Endothelial cell of umbilical vein (primary cell): ENCODE results near the gene ZNF543. TPM values are rescaled to one million over a fixed set of nuclear protein-coding genes. Genes with fewer than 3 reads are reported as not detected.

Source experiments
- BruUV-seq: library from RNA; stranded (reverse); fragments of 400-500 nt; replicated peaks from 2 replicates; lab custom pipeline; 2021; lab: Mats Ljungman, UMichigan
- CTCF ChIA-PET: fragments of 300-600, 350-600 bp; sonication (Branson Sonifier 250); formaldehyde crosslinking; loops from one replicate; lab custom pipeline; 2021; ENCODE audit warnings: antibody characterized with exemption, inconsistent platforms; lab: Charles Lee
- POLR2A ChIA-PET: fragments of 300-600, 350-600 bp; sonication (Branson Sonifier 250); formaldehyde crosslinking; loops from one replicate; lab custom pipeline; 2021; ENCODE audit warnings: antibody characterized with exemption, inconsistent platforms; lab: Charles Lee
- DNase-seq: peaks from one replicate; pipeline ENCODE4 v3.0.0-alpha.2; 2011; ENCODE audit warnings: low read depth, low spot score
- FAIRE-seq: peaks from 2 replicates; lab custom pipeline; 2011; peaks lifted over from hg19 to GRCh38; lab: Jason Lieb, UNC
- H2AFZ ChIP-seq: 2 replicates; pipeline ENCODE4 v1.6.0; 2012; ENCODE audit warnings: low read depth, low read length, control low read depth, inconsistent platforms
- H3K27ac ChIP-seq: 2 replicates; pipeline ENCODE4 v1.5.1; 2011; ENCODE audit warnings: low read depth, mild to moderate bottlenecking, control low read depth, low read length, moderate library complexity; ENCODE audit not compliant: insufficient read depth
- H3K27me3 ChIP-seq, 2 experiments: 2 replicates each; pipeline versions ENCODE4 v1.6.0 to v1.6.1; 2011; ENCODE audit warnings: low read length in 2 of 2, mixed read lengths in 1 of 2; ENCODE audit not compliant: control insufficient read depth in 2 of 2, insufficient read depth in 2 of 2
- H3K36me3 ChIP-seq, 2 experiments: 2 replicates in 1 of 2; 3 replicates in 1 of 2; pipeline ENCODE4 v1.5.1; 2011; ENCODE audit warnings: low read length in 2 of 2, mild to moderate bottlenecking in 1 of 2, moderate library complexity in 1 of 2; ENCODE audit not compliant: control insufficient read depth in 2 of 2, insufficient read depth in 2 of 2; ENCODE audit errors: extremely low read depth in 1 of 2
- H3K4me1 ChIP-seq: 3 replicates; pipeline ENCODE4 v1.5.1; 2011; ENCODE audit warnings: mild to moderate bottlenecking, low read length; ENCODE audit not compliant: control insufficient read depth, insufficient read depth; ENCODE audit errors: extremely low read depth
- H3K4me2 ChIP-seq: 2 replicates; pipeline ENCODE4 v1.6.1; 2011; ENCODE audit warnings: low read length, control low read depth, mixed read lengths; ENCODE audit not compliant: insufficient read depth
- H3K4me3 ChIP-seq, 3 experiments: fragments of 200-600 bp in 1 of 3; sonication (generic), shearing (Covaris generic) in 1 of 3; replicated peaks in 1 of 3; 2 replicates each; pipeline ENCODE4 v1.5.1; 2011 to 2016; ENCODE audit warnings: control low read depth in 3 of 3, low read length in 3 of 3, mild to moderate bottlenecking in 2 of 3, inconsistent platforms in 1 of 3, low read depth in 1 of 3, moderate library complexity in 1 of 3; ENCODE audit not compliant: insufficient read depth in 1 of 3
- H3K79me2 ChIP-seq: 2 replicates; pipeline ENCODE4 v1.6.0; 2012; ENCODE audit warnings: low read length, inconsistent platforms; ENCODE audit not compliant: control insufficient read depth, insufficient read depth
- H3K9ac ChIP-seq: replicated peaks from 2 replicates; pipeline ENCODE3; 2011; ENCODE audit warnings: low read length, control low read depth; ENCODE audit not compliant: insufficient read depth; ENCODE audit errors: extremely low read depth
- H3K9me1 ChIP-seq: replicated peaks from 3 replicates; pipeline ENCODE4 v1.6.0; 2011; ENCODE audit warnings: mild to moderate bottlenecking, low read length; ENCODE audit not compliant: control insufficient read depth, insufficient read depth; ENCODE audit errors: extremely low read depth
- H3K9me3 ChIP-seq: replicated peaks from 2 replicates; pipeline ENCODE4 v1.5.1; 2012; ENCODE audit warnings: low read length, inconsistent platforms; ENCODE audit not compliant: control insufficient read depth, insufficient read depth
- H4K20me1 ChIP-seq: replicated peaks from 2 replicates; pipeline ENCODE3; 2011; ENCODE audit warnings: mild to moderate bottlenecking, low read length; ENCODE audit not compliant: control insufficient read depth, insufficient read depth; ENCODE audit errors: extremely low read depth
- EZH2 ChIP-seq: IDR thresholded peaks from 2 replicates; pipeline ENCODE4 v1.6.1; 2012; ENCODE audit warnings: borderline replicate concordance, low read depth, mild to moderate bottlenecking, moderate library complexity, low read length, inconsistent platforms; ENCODE audit not compliant: severe bottlenecking
- FOS ChIP-seq: IDR thresholded peaks from 2 replicates; pipeline ENCODE4 v1.6.1; 2011; ENCODE audit warnings: mild to moderate bottlenecking, low read length, moderate library complexity, borderline replicate concordance; ENCODE audit not compliant: insufficient read depth
- GATA2 ChIP-seq: IDR thresholded peaks from 2 replicates; pipeline ENCODE4 v1.7.0; 2011; ENCODE audit warnings: low read depth, mild to moderate bottlenecking, moderate library complexity, mixed read lengths, low read length; ENCODE audit not compliant: insufficient read length, insufficient read depth
- JUN ChIP-seq: IDR thresholded peaks from 2 replicates; pipeline ENCODE4 v1.6.1; 2011; ENCODE audit warnings: borderline replicate concordance, low read depth; ENCODE audit not compliant: insufficient read length, insufficient read depth
- MYC ChIP-seq: IDR thresholded peaks from one replicate; pipeline ENCODE4 v1.6.1; 2011; ENCODE audit warnings: mild to moderate bottlenecking, low read depth, low read length
- POLR2A ChIP-seq: IDR thresholded peaks from 2 replicates; pipeline ENCODE4 v1.6.1; 2012; ENCODE audit warnings: low read depth, mild to moderate bottlenecking, control low read depth, low read length
- POLR2AphosphoS5 ChIP-seq: IDR thresholded peaks from 2 replicates; pipeline ENCODE4 v1.6.1; 2012; ENCODE audit warnings: low read depth, mild to moderate bottlenecking, control low read depth, low read length, moderate library complexity; ENCODE audit not compliant: insufficient read depth
- dilution Hi-C: fragments of 300-500 bp; cut with MboI; formaldehyde crosslinking; loops from one replicate; pipeline ENCODE4 v1.15.0; 2019; ENCODE audit warnings: low sequenced_read_pairs; ENCODE audit not compliant: extremely low pct_ligation_motif_present
- intact Hi-C: fragments of 100-400 bp; cut with micrococcal nuclease; formaldehyde crosslinking; loops from one replicate; pipeline ENCODE4 v1.10.0; 2022
- polyA plus RNA-seq, 4 experiments: library from polyadenylated mRNA; depleted of rRNA in 3 of 4; stranded (reverse) in 3 of 4; unstranded in 1 of 4; fragments of >200 nt; gene quantifications; 2 replicates each; pipeline versions ENCODE4 v1.2.1 to v1.2.3, GENCODE V29; 2011 to 2012; ENCODE audit warnings: missing spikeins in 1 of 4
- total RNA-seq: library from RNA; stranded (reverse); gene quantifications from 2 replicates; pipeline ENCODE4 v1.2.3, GENCODE V29; 2021
- TF ChIP-seq, protein P1 (sequence below): IDR thresholded peaks from 2 replicates; pipeline ENCODE4 v1.6.1; 2011; ENCODE audit not compliant: insufficient read depth, insufficient read length
- TF ChIP-seq, protein P2 (sequence below), 2 donors: IDR thresholded peaks; 1 replicate in 1 of 2; 2 replicates in 1 of 2; pipeline ENCODE4 v1.5.1; 2011; ENCODE audit warnings: low read length in 2 of 2, mild to moderate bottlenecking in 2 of 2, moderate library complexity in 2 of 2, control low read depth in 1 of 2, inconsistent platforms in 1 of 2, low read depth in 1 of 2; ENCODE audit not compliant: insufficient read depth in 1 of 2; ENCODE audit errors: extremely low read depth in 1 of 2

ZNF543 gene
- total and polyA plus RNA-seq, 2 donors (not counting 3 experiments of a cell fraction or from before 2014, with no cell fraction given), result 1.1 to 5.3 TPM

DNA sequence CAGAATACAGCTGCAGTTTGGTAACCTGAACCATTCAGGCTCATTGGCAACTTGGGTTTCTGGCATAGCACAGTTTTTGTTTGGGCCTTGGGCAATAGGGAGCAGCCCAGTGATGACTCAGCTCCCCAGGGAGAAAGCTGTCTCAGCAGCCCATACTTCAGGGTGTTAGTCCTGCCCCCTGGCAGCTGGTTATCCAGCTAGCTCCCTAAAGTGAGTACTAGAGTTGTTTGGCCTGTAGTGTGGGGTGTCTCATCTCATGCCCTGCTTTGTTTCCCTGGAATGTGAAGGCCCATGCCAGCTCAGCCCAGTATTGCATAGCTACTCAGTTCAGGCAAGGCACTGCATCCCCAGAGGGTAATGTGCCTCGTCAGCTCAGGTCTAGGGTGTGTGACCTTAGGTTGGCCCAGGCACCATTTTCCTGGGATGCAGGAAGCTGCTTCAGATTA, 18.2 kb upstream of the ZNF543 start:
- POLR2A ChIA-PET, result no interaction called here

More for the DNA sequence above, 18.2 kb upstream of the ZNF543 start:
- no peak overlapping the region for H3K27ac ChIP-seq
- CTCF ChIA-PET, result interaction anchor here (1.6 kb wide), 1 partner anchor 13 kb away, joined by 4 read pairs; no protein-coding TSS in a partner anchor
- no peak overlapping the region for H3K4me3 ChIP-seq
- no TSS peak for BruUV-seq
- DNase-seq (no peak), FAIRE-seq (no peak)
- dilution Hi-C loops, result no loop called here
- H3K79me2 ChIP-seq, result peaks cover 28% of the 10 kb centered on the region
- H3K4me1 ChIP-seq, result no peaks in the 10 kb centered on the region
- intact Hi-C loops, result no loop called here
- no peaks in the 10 kb centered on the region for H3K27me3 ChIP-seq
- no peak overlapping the region for H2AFZ ChIP-seq
- no peaks in the 10 kb centered on the region for H3K9me1 ChIP-seq
- TF ChIP-seq, protein P1, sequence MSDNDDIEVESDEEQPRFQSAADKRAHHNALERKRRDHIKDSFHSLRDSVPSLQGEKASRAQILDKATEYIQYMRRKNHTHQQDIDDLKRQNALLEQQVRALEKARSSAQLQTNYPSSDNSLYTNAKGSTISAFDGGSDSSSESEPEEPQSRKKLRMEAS, result no peak
- no peak for TF ChIP-seq POLR2AphosphoS5
- TF ChIP-seq GATA2, result no peak
- no peak for TF ChIP-seq FOS
- no peak for TF ChIP-seq MYC
- no peak for TF ChIP-seq JUN
- no peak for TF ChIP-seq EZH2
- TF ChIP-seq, protein P2, sequence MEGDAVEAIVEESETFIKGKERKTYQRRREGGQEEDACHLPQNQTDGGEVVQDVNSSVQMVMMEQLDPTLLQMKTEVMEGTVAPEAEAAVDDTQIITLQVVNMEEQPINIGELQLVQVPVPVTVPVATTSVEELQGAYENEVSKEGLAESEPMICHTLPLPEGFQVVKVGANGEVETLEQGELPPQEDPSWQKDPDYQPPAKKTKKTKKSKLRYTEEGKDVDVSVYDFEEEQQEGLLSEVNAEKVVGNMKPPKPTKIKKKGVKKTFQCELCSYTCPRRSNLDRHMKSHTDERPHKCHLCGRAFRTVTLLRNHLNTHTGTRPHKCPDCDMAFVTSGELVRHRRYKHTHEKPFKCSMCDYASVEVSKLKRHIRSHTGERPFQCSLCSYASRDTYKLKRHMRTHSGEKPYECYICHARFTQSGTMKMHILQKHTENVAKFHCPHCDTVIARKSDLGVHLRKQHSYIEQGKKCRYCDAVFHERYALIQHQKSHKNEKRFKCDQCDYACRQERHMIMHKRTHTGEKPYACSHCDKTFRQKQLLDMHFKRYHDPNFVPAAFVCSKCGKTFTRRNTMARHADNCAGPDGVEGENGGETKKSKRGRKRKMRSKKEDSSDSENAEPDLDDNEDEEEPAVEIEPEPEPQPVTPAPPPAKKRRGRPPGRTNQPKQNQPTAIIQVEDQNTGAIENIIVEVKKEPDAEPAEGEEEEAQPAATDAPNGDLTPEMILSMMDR (IDR thresholded peaks at IDR 0.05; ENCODE audit: extremely low read depth in 1 of 2, insufficient read depth in 1 of 2, low read depth in 1 of 2, low read length in 2 of 2), result no peak
- no peak for TF ChIP-seq POLR2A
- H4K20me1 ChIP-seq, result no peaks in the 10 kb centered on the region
- H3K4me2 ChIP-seq, result no peak overlapping the region
- no peak overlapping the region for H3K9ac ChIP-seq
- H3K9me3 ChIP-seq, result no peaks in the 10 kb centered on the region
- H3K36me3 ChIP-seq, result peaks cover 0 to 12% of the 10 kb centered on the region in 2 experiments
